ENCODE results near the gene ZNF557.
A peak's percentile ranks its signal among the peaks of the same experiment; 100 is the strongest.

ZNF557 gene

DNA sequence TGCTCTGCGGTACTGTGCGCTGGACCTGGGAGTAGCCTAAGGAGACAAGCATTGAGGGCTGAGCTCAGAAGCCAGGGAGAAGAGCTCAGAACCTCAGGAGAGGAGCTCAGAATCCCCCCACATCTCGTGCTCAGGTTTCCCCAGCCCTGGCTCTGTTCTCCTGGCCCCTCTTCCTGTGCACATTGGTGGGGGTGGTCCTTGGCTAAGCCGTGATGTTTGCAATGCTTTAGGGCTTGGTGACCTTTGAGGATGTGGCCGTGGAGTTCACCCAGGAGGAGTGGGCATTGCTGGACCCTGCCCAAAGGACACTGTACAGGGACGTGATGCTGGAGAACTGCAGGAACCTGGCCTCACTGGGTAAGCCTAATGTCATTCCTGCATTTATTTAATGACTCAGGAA lies 6.6 kb downstream of the ZNF557 start:
- DNase-seq: no peak

DNA sequence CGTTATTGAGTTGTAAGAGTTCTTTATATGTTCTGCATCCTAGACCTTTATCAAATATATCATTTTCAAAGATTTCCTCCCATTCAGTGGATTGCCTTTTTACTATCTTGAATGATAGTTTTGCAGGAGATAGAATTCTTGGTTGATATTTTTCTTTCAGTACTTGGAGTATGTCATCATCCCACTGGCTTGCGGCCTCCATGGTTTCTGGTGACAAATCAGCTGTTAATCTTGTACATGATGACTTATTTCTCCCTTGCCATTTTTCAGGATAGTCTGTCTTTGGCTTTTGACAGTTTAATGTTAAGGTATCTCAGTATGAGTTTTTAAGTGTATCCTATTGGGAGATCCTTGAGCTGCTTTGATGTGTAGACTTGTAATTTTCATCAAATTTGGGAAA lies 8.5 kb downstream of the ZNF557 start:
- no peak for DNase-seq

DNA sequence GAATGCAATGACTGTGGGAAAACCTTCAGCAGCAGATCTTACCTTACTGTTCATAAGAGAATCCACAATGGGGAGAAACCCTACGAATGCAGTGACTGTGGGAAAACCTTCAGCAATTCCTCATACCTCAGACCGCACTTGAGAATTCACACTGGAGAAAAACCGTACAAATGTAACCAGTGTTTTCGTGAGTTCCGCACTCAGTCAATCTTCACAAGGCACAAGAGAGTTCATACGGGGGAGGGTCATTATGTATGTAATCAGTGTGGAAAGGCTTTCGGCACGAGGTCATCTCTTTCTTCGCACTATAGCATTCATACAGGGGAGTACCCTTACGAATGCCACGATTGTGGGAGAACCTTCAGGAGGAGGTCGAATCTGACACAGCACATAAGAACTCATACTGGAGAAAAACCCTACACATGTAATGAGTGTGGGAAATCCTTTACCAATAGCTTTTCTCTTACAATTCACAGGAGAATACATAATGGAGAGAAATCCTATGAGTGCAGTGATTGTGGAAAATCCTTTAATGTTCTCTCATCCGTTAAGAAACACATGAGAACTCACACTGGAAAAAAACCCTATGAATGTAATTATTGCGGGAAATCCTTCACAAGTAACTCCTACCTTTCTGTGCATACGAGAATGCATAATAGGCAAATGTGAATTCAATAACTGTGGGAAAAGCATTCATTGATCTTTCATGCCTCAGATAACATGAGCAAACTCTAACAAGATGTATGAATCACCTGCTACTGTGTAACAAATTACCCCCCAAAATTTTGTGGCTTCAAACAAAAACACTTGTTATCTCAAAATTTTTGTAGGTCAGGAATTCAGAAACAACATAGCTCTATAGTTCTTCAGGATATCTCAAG lies 13.8 kb downstream of the ZNF557 start:
- peak; percentile 23 for DNase-seq

DNA sequence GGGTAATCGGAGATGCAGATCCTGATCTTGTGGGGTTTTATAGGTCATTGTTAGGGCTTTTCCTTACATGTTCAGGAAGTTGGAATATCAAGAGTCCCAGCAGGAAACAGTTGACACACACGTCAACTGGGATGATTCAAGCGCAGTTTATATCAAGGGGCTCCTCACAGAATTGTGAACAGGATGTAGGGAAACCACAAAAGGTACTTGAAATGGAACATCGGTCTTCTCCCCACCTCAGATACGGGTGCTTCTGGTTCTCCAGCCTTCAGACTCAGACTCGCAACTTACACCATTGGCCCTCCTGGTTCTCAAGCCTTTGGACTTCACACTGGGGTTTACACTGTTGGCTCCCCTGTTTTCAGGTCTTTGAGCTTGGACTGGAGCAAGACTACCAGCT lies 19.5 kb downstream of the ZNF557 start:
- DNase-seq: no peak

DNA sequence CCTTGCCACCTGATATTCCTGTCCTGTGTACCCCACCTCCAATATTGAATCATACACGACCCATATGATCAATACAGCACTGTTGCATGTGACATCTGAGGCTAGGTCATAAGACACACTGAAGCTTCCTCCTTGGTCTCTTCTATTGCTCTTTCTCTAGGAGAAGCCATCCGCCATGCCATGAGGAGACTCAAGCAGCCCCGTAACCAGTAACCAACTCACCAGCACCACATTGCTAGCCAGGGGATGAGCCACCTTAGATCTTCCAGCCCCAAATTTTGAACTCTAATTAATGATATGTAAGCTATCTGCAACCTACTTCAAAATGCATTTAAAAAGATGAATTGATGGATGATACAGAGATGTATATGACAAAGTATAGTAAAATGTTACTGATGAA lies 28.6 kb downstream of the ZNF557 start:
- no peak for DNase-seq

DNA sequence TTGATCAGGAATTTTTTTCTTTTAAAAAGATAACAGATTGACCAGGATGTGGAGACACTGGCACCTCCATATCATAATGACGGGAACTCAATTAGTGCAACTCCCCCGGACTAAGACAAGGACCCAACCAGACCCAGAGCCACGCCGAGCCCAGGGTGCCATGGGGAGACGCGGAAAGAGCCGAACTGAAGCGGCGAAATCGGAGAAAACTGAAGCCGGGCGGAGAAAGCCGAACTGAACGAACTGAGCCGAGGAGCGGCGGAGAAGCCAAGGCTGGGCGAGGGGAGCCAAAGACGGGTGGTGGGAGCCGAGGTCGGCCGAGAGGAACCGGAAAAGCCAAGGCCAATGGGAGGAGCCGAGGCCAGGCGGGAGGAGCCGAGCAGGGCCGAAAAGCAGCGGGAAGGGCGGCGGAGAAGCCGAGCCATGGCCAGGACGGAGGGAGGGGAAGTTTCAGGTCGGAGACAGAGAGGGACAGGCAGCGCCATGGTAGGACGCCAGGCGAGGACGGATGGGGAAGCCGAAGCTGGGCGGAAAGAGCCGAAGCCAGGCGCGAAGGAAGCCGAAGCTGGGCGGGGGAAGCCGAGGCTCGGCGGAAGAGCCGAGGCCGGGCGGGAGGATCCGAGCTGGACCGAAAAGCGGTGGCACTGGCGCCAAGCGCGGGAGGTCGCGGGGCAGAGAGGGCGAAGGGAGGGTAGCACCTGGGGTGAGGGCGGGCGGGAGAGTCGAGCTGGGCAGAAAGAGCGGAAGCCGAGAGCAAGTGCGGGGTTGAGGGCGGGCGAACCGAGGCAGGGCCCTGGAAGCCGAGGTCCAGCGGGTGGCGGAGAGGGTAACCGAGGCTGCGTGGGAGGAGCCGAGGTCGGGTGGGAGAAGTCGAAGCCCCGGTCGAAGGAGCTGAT lies 29.4 kb downstream of the ZNF557 start:
- peak; percentile 91 for DNase-seq

DNA sequence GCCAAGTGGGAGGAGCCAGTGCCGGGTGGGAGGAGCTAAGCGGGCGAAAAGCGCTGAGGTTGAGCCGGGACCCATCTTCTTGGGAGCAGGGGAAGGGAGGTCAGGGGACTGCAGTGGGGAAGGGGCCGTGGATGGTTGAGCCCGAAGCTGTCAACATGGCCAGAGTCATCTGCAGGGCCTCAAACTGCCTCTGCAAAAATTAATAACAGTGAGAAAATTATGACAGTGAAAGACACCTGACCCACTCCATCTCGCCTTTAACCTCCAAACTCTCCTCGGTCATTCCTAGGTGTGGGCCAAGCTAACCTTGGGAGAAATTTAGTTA lies 30.1 kb downstream of the ZNF557 start:
- DNase-seq: no peak

DNA sequence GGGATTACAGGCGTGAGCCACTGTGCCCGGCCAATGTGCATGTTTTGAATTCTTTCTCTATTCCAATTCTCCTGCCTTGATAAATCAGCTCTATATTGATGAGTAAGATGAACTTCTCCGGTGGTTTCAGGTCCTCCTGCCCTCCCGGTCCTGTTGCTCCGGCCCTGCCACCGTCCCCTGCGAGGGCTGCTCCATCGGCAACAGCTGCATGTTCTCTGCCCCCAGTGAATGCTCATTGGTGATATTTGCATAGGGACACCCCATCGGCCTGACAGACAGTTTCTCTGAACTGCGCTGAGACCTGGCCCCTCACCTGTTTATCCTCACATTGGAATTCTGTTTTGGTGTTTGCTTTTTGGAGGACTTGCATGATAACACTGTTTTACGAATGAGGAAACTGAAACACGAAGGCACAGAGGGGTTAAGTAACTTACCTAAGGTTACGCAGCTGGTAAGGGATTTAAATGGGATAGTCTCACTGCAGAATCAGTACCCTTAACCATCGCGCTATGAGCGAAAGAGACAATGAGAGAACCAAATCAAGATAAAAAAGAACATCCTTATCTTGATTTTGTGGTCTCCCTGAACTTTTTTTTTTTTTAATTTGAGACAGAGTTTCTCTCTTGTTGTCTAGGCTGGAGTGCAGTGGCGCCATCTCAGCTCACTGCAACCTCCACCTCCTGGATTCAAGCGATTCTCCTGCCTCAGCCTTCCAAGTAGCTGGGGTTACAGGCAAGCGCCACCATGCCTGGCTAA lies 32.2 kb downstream of the ZNF557 start:
- DNase-seq: no peak

DNA sequence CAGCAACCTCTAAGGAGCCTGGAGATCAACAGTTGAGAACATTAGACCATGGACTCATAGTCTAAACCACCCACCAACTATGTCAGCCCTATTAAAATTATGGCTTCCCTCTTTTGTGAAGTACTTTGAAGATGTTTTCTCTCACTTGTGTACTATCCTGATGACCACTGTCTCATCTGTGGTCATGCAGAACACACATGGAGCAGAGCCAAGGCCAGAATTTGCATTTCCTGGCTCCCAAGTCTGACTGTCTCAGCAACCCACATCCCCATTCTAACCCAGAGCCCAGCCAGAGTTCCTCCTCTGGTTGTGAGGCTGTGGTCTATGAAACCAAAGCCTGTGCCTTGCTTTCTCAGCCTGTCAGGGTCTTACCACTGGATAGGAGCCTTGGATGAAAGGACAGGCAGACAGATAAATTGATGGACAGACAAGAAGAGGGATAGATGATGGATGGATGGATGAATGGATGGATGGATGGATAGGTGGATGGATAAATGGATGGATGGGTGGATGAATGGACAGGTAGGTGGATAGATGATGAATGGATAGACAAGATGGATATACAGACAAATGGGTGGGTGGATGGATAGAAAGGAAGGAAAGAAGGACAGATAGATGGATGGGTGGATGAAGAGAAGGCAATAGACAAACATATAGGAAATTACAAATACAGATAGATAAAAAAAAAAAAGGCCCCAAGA lies 35.4 kb downstream of the ZNF557 start:
- no peak for DNase-seq

DNA sequence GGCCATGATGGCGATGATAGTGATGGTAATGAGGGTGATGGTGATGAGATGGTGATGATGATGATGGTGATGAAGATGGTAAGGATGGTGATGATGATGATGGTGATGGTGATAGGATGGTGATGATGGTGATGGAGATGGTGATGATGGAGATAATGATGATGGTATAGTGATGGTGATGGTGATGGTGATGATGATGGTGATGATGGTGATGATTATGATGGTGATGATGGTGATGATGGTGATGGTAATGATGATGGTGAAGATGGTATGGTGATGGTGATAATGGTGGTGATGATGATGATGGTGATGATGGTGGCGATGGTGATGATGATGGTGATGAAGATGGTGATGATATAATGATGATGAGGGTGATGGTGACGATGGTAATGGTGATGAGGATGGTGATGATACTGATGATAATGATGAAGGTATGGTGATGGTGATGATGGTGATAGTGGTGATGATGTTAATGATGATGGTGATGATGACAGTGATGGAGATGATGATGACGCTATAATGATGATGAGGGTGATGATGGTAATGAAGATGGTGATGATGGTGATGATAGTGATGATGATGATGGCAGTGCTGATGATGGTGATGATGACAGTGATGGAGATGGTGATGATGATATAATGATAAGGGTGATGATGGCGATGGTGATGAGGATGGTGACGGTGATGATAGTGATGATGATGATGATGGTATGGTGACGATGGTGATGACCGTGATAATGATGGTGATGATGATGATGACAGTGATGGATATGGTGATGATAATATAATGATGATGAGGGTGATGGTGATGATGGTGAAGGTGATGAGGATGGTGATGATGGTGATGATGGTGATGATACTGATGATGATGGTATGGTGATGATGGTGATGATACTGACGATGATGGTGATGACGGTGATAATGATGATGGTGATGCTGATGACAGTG lies 37.5 kb downstream of the ZNF557 start:
- no peak for DNase-seq

DNA sequence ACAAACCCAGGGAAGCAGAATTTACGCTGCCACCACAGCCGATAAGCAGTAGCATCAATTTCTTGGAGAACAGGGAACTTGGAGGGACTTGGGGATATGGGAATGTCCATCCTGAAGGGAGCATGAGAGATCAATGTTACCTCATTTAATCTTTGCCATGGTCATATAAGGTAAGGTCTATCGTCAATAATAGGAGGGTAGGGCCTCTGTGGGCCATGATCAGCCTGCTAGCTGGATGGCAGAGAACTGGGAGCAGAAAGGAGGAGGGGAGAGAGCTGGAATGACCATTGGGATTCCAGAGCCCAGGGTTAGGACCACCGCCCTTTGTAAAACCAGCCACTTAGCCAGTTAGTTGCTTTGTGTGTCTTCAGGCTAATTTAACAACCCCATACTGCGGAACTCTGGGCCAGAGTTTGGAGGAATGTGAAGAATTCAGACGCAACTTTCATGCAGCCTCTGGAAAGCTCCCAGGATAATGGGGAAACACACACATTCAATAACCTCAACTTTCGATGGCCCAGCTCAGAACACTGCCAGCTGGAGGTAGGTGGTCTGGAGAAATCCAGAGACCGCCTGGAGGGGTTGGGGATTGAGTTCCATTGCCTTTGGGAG lies 40.3 kb downstream of the ZNF557 start:
- DNase-seq: peak; percentile 14

DNA sequence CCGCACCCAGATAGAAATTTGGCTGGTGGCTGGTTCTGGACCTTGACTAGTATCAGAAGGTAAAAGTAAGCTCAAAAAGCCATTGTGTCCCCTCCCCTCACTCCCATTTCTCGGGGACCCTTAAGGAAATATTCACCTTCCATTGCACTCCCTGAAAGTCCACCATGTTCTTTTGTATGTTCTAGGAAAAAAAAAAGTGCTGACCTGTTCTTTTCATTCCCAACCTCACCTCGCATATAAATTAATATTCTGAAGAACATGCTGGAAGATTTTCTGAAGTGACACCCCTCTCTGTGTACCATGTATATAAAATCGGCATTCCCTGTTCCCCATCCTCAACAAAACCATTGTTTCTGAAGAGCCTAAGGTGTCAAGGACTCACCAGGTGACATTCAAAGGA lies 43.2 kb downstream of the ZNF557 start:
- no peak for DNase-seq

DNA sequence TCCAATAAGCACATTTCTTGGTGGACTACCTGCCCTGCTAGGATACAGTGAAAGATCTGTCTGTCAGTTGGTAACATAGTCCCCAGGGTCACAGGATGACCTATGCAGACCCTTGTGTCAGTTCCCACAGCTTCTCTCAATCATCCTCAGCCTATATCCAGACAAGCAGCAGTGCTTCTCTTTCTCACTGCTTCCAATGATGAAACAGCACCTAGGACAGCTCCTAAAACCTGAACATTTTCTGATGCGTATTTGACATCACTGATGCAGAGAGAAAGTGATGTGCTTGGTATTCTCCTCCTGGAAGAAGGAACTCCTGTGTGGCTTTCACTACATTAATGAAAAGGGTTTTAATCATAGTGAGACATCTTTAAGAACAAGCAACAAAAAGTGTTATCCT lies 43.7 kb downstream of the ZNF557 start:
- no peak for DNase-seq

DNA sequence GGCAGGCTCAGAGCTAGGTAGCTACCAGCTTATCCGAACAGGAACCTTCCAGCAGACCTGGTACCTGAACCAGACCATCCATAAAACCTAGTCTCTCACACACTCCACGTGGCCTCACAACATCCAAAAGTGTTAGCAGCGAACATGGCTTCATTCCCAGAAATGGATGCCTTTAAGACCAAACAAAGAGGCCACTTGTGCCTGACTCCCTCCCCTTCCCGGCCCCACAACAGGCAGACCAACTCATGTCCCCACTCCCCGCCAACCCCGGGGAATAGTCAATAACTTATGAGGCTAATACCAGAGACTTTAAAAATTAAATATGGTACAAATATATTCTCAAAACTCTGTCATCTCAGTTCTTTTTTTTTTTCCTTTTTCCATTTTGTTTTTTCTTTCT lies 46.2 kb downstream of the ZNF557 start:
- no peak for DNase-seq

DNA sequence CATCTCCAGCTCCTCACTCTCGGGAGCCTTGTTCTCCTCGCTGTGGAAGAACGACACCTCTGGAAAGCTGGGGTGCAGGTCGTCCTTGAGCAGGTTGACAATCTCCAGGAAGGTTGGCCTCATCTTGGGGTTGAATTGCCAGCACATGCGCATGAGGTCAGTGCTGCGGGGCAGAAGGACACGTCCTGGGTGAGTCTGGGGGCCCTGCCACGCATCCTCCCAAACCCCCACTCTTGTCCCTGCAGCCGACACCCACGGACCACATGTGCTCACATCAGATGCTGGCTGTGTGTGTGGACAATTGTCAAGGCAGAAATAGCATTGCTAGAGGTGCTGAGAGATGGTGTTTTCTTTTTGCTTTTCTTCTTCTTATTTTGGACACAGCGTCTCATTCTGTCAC lies 47.7 kb downstream of the ZNF557 start:
- DNase-seq: no peak

DNA sequence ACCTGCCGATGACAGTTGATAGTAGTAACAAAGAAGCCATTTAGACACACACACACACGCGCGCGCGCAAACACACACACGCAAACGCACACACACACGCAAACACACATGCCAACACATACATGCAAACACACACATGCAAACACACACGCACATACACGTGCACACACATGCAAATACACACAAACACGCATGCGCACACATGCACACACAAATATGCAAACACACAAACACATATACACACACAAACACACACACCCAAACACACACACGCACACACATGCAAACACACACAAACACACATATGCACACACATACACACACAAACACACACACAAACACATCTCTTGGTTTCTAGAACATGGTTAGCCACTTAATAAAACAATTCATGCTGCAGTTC lies 50.1 kb downstream of the ZNF557 start:
- DNase-seq: no peak

DNA sequence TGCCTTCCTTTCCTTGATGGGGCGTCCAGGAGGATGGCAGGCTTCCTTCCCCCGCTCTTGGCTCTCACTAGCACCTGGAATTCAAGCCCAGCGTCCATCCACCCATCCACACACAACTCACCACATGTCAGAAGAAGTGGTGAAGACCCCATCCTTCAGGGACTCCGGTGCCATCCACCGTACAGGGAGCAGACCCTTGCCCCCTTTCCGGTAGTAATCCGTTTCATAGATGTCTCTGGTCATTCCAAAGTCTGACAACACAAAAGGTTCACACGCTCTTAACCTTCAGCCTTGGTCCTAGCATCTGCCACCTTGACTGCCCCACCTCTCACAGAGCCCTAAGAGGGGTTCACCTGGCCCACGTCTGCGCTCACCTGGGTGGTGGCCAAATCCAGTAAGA lies 51.0 kb downstream of the ZNF557 start:
- DNase-seq: no peak

DNA sequence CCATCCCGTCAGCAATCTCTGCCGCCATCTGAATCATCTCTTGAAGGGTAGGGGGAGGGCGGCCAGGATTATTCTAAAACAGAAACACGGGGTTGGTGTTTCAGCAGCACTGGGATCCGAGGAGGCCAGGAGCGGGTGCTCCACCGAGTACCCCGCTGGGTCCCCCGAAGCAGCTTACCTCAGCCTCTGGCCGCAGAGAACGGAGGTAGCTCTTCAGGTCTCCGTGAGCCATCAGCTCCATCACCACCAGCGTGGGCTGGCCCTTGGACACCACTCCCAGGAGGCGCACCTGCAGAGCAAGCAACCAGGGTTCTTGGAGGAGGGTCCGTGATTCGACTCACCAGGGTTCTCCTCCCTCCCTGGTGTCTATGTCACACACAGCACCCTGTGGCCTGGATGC lies 53.2 kb downstream of the ZNF557 start:
- DNase-seq: no peak

DNA sequence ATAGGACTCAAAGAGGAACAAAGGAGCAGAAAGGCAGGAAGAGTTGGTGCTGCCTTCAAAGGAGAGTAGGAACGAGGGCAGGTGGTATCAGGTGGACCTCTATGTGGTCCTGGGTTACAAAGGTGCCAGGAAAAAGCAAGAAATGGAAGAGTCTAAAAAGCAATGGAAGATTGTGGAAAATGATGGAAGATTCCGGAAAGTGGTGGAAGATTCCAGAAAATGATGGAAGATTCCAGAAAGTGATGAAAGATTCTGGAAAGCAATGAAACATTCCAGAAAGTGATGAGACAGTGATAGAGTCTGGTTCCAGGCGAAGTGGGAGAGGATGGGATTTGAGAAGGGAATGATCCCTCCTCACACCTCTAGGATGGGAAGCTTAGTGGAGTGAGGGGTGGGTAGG lies 55.3 kb downstream of the ZNF557 start:
- no peak for DNase-seq

DNA sequence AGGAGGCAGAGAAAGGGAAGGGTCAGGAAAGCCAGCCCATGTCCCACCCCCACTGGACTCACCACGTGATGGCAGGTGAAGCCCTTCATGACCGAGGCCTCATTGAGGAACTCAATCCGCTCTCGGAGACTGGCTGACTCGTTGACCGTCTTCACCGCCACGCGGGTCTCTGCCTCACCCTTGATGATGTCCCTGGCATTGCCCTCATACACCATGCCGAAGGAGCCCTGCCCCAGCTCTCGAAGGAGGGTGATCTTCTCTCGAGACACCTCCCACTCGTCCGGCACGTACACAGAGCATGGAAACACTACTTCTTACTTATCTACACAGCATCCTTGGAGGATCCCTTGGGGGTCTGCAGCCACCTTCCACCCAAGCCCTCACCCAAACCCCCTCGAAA lies 55.7 kb downstream of the ZNF557 start:
- DNase-seq: no peak

DNA sequence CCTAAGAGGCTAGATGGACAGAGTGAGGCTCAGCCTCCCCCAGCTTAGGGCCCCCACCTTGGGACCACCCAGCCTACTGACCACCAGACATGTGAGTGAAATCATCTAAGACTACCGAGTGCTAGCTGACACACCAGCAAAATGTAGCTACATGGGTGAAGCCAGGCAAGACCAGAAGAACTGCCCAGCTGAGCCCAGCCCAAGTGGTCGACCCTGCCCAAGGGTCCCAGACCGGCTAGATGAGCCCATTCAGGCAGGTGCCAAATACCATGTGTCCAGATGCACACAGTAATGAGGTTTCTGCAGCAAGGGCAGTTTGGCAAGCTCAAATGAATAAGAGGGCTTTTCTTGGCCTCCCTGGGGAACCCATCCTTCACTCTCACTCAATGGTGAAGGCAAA lies 56.6 kb downstream of the ZNF557 start:
- DNase-seq: no peak
